HG03575 (cell line): ENCODE data around the gene CHRM4.

Experiments
- ATAC-seq: cut with Tn5 transposase; IDR thresholded peaks from one replicate; pipeline ENCODE4 v1.9.1; 2021; ENCODE audit not compliant: unreplicated experiment, insufficient number of reproducible peaks, low FRiP score; ENCODE audit errors: extremely low read depth

The CHRM4 gene

DNA sequence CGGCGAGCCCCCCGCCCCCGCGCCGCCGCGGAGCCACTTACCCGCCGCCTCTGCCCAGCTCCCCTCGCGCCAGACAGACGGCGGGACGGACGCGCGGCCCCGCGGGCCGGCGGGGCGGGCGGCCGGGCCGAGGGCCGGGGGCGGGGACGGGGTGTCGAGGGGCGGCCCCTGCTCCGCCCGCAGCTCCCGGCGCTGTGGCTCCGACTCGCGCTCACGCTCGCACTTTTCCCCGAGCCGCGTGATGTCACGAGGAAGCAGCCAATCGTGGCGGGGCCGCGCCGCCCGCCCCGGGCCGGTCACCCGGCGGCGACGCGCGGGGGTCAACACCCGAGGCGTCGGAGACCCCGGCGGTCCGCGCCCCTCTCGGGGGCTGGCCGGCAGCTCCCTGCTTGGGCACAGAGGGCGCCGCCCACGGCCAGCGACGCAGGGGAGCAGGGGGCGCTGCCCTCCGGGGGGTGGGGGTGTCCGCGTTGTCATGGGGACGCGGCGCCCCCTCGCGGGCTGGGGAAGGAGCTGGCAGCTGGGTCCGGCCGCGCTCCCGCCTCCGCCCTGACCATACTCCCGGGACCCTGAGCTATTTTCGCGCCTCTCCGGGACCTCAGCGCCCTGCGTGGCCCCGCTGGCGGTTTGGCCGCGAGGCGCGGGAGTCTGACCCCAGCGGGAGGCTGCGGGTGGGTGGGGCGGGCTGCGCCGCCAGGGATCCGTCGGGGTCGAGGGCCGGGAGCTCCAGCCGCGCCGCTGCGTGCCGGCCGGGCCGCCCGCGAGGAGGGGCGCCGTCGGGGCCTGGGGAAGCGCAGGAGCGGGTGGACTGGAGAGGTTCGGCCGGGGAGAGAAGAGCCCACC, at the start of gene CHRM4:
Gene CHRM4, minus strand, starts transcription at position 199 of the 843 bp plus-strand sequence. CDS start 5,219 bp downstream, outside the sequence.
- ATAC-seq = no peak

- ATAC-seq = no peak
Observed at GRCh38 chr11:46438211-46438610, 46.6 kb upstream of the CHRM4 start.

DNA sequence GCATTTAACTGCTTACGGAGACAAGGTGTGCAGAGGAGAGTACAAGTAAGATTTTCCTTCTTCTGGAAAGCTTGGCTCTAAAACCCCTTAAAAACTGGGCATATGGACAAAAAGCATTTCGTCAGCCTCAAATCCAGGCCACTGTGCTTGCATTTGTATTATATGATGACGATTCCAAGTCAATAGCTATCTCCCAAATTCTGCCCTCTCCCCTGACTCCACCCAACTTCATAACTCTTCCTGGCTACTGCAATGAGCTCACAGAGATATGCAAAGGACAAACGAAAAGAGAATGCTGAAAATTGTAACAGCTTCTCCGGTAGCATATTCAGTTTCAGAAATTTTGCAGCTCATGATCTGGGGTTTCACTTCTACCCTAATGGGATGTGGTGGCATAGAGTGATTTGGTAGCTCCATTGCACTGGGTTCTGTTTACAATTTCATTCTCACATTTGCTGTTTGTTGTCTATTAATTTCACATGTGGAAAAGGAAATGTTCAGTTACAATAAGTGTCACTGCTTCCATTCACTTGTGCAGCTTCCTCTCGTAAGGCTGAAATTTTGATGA, 45.6 kb upstream of the CHRM4 start:
- no peak for ATAC-seq

DNA sequence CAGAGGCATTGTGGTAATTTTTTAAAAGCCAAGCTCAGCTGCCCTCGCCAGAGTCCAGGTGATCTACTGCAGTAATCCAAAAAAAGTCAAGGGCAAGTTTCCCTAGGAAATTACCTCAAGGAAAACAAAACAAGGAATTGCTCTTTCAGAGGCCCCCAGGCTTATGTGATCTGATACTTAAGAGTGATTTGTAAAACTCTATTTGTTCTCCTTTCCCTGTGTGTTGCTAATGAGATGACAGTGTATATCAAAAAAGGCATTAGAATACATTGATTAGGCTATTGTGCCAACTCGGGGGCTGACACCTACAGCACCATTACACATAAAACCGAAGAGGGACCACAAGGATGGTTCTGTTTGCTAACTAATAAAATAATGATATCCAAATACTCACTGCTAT, 44.5 kb upstream of the CHRM4 start:
- no peak for ATAC-seq

DNA sequence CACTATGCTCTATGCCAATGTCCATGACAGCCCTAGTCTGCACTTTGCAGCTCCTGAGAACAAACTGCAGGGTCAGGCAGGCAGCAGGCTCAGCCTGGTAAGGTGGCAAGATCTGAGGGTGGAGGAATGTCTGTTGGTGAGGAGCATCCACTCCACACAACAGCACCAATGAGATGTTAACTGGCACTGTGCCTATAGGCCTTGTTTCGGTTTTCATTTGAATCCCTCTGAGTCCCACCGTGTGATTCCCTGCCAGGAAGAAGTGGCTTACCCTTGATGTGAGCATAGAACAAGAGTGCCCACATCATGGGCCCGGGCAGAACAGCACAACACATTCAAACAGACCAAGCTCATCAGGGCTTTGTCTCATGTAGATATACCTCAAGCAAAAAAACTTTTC, 44.1 kb upstream of the CHRM4 start:
- no peak for ATAC-seq

GRCh38 chr11:46431211-46431610, 39.6 kb upstream of the CHRM4 start:
- no peak for ATAC-seq

- no peak for ATAC-seq
Observed at GRCh38 chr11:46429717-46430116, 38.1 kb upstream of the CHRM4 start.

- ATAC-seq = no peak
Observed at GRCh38 chr11:46427364-46427763, 35.8 kb upstream of the CHRM4 start.

DNA sequence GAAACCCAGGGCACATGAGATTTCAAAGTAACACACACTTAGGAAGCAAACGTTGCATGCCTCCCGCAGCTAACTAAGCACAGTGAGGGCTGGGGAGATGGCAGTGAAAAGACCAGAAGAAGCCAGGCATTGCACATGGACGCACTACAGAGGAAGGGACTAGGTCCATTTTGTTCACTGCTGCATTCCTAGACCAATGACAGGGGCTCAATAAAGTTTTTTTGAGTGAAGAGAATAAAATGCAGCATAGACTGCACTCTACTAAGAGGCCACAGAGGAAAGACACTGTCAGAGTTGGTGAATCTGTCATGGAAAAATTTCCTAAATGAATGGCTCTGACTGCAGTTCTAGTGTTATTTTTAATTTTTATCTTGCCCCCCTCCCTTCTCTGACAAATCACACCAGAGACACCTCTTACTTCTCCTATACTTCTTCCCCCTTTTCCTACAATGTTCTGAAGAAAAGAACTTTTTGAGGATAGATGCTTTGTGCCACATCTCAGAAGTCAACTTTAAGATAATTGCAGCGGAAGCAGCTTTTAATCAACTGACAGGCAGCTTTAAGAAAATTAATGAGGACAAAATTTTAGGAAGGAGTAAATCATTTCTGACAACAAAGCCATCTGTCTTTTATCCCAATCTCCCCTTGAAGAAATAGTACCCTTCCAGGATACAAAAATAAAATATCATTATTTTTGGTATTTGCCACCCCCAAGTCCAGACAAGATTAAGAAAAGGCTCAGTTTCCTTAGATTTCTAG, 34.8 kb upstream of the CHRM4 start:
- no peak for ATAC-seq

- no peak for ATAC-seq
Observed at GRCh38 chr11:46422588-46422987, 31.0 kb upstream of the CHRM4 start.

DNA sequence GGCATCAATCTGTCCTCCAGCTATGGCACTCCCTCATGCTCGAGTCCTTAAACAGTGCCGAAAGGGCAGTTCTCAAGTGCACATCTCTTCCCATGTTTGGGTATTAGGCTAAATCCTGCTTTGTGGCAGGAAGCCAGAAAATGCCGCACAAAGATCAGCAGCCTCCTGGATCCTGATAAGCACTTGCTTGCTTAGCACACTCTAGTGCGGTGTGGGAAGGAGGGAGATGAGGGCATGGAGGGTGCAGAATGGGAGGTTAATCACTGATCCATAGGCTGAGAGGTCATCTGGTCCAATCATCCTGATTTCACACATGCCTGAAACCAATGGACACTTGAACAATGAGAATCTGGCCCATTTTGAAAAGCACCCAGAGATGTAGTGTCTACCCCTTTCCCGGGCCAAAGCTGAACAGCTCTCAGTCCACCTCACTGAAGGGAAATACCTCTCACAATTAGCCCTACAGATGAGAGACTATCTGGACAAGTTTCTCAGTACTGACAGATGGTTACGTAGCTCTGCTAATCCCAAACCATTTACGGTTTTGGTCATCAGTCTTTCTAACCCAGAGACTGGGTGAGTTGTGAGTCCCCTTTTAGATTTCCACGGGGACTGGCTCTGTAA, 29.8 kb upstream of the CHRM4 start:
- ATAC-seq = no peak

- ATAC-seq = no peak
Observed at GRCh38 chr11:46420513-46420912, 28.9 kb upstream of the CHRM4 start.

DNA sequence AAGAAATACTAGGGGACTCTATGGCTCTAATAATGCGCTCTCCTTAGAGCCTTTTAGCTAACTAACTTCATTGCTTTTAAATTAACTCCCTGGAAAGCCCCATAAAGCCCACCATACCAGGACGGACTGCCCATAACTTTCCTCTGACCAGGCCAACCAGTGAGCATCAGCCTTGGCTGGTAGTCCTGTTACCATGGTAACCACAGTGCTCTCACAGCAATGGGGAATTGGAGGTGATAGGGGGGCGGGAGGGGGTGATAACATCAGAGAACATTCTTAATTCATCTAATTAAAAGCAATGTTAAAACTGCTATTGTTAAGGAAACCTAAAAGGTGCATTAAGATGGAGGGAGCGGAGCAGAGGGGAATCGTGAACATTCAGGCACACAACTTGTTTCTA, 27.2 kb upstream of the CHRM4 start:
- no peak for ATAC-seq

DNA sequence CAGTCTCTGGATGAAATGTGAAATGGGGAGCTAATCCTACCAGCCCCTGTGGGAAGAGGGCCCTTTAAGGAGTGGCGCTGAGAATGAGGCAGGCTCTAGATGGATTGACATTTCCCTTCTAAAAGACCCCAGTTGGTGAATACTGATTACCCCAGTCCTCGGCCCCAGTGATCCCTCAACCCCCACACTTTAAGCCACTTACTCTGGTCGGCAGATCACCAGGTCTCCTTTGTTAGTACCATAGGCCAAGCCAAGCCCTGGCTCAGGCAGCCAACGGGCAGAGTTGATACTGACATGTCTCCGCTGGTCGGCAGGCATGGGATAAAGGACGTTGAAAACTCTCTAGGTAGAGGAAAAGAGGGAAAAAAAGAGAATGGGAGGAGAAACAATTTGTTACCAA, 26.1 kb upstream of the CHRM4 start:
- ATAC-seq = no peak

GRCh38 chr11:46414879-46415278, 23.3 kb upstream of the CHRM4 start:
- no peak for ATAC-seq

GRCh38 chr11:46414466-46414796, 22.9 kb upstream of the CHRM4 start:
- no peak for ATAC-seq

DNA sequence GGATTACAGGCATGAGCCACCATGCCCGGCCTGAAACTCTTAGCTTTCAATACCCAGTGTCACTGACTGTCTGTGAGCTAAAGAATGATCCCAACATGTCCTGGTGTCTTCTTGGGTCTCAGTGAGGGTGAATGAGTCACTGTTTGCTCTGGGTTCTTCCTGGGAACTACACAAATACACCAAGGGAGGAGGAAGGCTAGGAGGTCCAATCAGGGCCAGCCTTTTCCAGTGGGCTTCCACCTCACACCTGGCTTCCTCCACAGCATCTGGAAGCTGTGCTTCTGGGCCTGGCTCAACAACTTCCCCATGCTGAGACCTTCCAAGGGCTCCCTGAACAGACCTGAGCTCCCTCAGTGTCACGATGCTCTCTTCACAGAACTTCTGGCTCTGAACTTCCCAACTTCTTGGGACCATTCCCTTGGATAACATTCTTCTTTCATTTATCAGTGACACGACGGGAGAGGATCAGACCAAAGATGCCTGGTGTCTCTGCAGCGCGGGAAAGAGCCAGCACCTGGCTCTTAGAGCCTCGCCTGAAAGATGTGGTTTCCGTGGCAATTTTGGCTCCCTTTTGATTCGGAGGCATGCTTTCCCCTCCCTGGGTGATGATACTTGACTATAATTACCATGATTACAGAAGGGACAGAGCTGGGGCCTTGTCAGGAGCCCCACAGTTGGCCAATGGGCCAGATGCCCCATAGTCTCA, 22.3 kb upstream of the CHRM4 start:
- no peak for ATAC-seq

GRCh38 chr11:46410021-46410420, 18.4 kb upstream of the CHRM4 start:
- no peak for ATAC-seq

DNA sequence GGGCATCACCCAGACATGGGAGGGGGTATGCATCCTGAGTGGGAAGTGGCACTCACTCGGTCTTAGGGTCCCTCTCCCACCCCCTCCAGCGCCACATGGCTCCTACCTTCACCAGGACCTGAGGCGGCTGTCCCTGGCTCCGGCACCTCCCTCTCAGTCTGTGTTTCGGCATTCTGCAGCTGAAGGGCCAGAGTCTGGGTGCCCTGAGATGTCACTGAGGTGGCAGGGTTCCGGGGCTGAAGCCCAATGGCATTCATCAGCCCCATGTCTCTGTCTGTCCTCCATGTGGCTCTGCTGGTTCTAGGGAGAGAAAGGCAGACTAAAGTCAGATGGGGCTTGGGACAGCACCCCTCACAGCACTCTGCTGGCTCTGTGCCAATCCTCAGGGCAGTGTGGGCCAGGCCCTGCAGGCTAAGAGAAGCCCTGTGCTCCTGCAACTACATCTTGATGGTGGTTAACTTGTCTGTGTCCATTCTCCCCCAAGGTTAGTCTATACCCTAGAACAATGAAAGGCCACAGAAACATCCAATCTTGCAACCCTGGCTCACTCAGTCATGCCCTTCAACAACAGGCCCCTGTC, 16.9 kb upstream of the CHRM4 start:
- ATAC-seq = no peak
